Activated naive CD4-positive, alpha-beta T cell treated with Interleukin-2 at 50 U/mL for 16 hours (primary cell): ENCODE data around the gene TWNK.

Source experiments
- DNase-seq: peaks from one replicate; pipeline ENCODE4 v3.0.0-alpha.2; 2020

The TWNK gene

DNA sequence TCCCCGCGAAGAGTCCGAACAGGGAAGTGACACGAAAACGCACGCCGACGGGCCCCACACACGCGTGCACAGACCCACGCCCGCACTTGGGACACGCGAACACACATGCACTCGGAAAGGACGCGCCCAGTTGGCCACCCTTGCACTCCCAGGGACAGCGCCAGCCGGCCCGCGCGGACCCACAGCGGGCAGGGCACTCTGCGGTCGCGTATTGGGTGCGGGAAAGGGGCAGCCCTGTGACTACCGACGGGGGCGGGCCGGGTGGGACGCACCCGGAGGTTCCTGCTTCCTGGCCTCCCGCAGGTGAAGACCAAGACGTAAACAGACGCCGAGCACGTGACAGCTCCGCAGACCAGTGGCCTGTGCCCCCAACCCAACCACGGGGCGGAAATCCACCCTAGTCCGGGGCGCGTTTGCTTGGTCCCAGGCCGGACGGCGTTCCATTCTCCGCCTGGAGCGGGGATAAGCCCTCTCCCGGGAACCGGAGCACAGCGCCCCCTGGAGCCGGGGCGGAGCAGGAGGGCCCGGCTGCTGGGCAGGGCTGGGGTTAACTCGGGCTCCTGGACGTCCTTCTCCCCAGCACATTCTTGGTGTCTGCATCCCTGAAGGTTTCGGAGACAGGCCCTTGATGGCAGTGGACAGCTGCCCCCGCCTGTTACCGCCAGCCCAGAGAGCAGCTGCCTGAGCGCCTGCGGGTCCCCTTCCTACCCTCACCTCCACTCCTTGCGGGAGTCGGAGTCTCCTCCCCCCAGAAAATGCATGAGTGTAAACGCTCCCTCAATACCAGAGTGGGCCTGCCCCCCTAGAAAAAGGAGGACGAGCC lies 10.2 kb downstream of the TWNK start:
- peak; percentile 78 for DNase-seq

DNA sequence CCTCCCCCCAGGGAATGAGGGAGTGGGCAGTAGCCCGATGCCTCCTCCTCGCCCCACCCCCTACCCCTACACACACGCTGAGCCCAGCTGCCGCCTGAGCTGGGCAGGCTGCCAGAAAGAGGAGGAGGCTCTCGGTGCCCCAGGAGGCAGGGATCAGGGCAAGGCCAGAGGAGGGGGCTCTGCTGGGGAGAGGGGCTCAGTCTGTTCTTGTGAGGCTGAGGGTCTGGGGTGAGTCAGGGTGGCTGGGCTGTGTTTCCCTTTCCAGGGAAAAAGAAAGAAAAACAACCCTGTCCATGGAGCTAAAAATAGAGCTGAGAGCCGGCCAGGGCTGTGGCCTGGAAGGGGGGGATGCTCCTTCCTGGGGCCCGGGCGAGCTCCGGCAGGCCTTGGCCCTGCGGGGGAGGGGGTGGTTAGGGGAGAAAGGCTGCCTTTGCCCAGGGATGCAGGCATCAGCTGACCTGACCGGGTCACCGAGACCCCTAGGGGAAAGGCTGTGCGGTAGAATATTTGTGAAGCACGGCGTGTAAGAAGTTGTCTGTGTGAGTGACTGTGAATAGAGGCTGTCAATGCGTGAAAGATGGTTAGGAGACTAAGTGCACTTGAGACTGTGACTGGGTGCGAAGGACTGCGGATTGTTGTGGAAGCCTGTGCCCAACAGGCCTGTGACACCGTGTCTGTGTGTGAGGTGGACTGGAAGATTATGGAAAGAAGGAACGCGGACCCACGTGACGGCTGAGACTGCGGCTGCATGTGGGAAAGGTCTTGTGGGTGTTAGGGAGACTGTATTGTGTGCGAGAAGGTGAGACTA lies 11.0 kb downstream of the TWNK start:
- peak; percentile 67 for DNase-seq

DNA sequence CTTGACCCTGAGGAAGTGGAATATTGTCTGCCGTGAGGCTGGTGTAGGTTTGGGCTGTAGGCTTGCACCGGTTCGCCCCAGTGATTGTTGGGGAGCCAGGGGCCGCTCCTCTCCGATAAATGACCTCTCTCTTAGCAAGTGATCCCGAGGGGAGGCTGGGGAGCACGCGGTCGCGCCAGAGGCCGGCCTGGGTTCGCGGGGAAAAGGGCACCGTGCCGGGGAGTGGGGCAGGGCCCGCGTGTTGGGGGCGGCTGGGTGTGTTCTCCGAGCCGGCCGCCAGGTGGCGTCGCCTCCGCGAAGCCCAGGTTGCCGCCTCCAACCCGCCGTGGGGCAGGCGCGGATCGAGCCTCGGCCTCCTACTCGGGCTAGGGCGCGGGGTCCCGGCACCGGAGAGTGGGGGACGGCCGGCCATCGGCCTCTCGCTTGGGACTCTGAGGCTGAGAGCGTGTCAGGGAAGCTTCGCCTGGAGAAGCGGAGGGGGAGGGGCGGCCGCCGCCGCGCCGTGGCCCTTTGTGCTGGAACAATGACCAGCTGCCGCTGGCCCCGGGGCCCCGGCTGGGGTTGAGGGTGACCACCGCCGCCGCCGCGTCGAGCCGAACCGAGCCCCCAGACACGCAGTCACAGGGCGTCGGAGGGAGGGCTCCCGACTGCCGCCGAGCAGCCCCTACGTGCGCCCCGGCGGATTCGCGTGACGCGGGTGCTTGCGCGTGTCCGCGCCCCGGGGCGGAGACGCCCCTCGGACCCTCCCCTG lies 11.8 kb downstream of the TWNK start:
- peak; percentile 82 for DNase-seq

DNA sequence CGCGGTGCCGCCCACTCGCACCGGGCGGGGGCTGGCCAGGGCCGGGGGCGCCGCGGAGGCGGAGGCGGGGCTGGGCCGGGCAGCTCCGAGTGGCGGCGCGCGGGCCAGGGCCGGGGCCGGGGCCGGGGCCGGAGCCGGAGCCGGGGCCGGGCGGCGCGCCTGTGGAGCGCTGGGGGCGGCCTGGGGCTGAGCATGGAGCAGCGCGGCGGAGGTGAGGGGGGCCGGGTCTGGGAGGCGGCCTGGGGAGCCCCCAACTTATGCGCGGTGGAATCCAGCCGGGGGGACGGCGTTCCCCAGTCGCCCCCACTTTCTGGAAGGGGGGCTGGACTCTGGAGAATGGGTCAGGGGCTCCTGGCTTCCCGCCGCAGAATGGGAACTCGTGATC lies 12.4 kb downstream of the TWNK start, which contains the start of gene LZTS2:
Gene LZTS2, plus strand, starts transcription at position 67 of the 385 bp plus-strand sequence. CDS start 2,731 bp downstream, outside the sequence.
- DNase-seq: no peak

DNA sequence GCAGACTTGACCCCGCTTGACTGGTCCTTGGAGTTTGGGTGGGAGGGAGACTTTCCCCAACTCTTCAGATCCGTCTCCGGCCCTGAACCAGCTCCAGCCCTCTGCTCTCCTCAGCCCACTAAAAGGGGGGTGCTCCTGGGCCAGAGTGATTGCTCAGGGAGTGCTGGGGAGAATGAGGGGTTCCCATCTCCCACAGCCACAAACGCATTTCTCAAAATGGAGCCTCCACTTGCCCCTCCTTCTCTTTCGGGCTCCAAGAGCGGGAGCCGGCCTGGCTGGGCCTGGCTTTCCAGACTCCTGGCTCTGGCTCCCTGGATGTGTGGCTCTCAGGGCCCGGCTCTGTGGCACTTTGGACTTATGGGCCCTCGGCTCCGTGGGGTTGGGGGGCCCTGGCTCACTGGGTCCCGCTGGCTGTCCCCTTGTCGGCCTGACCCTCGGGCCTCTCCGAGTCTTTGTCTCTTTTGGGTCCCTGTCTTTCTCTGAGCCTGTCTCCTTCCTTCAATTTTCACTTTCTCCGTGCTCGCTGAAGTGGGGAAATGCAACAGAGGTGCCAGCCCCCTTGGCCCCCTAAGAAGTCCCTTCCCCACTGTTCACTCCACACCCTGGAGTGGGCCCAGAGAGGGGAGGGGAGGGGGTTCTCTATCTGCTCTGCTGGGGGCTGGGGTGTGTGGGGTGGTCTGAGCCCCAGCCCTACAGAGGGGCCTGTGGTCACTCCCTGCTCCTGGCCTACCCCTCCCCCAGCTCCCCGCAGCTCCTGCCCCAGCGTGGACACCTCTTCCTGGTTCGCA lies 13.0 kb downstream of the TWNK start:
- DNase-seq: no peak

DNA sequence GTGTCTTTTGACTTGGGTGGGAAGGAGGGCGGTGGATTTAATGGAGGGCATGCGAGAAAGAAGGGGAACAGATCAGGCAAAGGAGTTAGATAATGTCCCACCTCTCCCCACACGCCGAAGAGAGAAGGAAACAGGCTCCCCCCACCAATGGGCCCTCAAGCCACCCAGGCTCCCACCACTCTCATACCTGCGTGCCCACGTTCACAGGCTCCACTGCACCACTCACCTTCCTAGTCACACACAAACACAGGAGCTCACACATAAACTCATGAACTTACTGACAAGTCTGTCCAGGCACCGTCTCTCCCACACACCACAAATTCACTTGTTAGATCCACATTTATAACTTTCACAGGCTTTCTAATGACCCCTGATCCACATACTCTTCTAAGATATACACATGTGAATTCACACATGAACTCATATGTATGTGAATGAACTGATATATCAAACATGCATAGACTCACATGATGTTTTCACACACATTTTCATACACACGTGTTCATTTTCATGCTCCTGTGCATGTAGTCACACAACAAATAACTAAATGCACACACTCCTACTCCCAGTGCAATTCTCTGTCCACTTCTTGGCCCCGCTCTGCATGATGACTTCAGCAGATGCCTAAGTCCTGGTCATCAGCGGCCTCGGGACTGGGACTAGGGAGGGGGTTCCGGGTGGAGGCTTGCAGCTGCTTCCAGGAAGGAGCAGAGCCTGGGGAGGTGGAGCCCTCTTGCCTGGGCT lies 13.7 kb downstream of the TWNK start:
- DNase-seq: no peak

DNA sequence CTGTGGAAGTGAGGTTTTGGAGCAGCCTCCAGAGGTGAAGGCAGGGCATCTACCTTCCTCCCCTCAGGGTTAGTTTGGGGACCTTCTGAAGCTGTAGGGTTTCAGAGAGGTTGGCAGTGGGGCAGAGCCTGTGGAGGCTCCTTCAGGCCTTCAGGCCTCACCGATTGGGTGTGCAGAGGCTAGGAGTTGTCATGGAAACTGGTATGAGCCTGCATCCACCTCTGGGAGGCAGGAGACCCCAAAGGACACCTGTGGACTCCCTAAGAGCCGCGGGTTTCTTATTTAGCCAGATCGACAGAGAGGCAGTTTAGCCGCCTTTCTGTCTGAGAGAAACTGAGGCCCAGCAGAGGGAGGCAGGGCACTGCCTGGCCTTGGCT lies 14.3 kb downstream of the TWNK start:
- no peak for DNase-seq

DNA sequence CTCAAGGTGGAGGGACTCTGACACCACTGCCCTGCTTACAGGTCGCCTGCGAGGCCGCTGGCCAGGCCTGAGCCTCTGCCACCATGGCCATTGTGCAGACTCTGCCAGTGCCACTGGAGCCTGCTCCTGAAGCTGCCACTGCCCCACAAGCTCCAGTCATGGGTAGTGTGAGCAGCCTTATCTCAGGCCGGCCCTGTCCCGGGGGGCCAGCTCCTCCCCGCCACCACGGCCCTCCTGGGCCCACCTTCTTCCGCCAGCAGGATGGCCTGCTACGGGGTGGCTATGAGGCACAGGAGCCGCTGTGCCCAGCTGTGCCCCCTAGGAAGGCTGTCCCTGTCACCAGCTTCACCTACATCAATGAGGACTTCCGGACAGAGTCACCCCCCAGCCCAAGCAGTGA lies 15.1 kb downstream of the TWNK start:
- DNase-seq: no peak

DNA sequence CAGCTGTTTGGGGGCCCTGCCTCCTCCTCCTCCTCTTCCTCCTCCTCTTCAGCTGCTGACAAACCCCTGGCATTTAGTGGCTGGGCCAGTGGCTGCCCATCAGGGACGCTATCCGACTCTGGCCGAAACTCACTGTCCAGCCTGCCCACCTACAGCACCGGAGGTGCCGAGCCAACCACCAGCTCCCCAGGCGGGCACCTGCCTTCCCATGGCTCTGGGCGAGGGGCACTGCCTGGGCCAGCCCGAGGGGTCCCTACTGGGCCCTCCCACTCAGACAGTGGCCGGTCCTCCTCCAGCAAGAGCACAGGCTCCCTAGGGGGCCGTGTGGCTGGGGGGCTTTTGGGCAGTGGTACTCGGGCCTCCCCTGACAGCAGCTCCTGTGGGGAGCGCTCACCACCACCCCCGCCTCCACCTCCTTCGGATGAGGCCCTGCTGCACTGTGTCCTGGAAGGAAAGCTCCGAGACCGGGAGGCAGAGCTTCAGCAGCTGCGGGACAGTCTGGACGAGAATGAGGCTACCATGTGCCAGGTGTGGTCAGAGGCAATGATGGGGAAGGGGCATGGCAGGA lies 16.4 kb downstream of the TWNK start:
- no peak for DNase-seq

DNA sequence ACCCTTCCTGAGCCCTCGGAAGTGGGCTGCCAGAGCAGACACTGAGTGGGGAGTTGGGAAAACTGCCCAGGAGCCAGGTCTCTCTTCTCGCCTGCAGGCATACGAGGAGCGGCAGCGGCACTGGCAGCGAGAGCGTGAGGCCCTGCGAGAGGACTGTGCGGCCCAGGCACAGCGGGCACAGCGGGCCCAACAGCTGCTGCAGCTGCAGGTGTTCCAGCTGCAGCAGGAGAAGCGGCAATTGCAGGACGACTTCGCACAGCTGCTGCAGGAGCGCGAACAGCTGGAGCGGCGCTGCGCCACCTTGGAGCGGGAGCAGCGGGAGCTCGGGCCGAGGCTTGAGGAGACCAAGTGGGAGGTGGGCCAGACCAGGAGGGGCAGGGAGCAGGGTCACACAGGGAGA lies 18.0 kb downstream of the TWNK start:
- DNase-seq: no peak

DNA sequence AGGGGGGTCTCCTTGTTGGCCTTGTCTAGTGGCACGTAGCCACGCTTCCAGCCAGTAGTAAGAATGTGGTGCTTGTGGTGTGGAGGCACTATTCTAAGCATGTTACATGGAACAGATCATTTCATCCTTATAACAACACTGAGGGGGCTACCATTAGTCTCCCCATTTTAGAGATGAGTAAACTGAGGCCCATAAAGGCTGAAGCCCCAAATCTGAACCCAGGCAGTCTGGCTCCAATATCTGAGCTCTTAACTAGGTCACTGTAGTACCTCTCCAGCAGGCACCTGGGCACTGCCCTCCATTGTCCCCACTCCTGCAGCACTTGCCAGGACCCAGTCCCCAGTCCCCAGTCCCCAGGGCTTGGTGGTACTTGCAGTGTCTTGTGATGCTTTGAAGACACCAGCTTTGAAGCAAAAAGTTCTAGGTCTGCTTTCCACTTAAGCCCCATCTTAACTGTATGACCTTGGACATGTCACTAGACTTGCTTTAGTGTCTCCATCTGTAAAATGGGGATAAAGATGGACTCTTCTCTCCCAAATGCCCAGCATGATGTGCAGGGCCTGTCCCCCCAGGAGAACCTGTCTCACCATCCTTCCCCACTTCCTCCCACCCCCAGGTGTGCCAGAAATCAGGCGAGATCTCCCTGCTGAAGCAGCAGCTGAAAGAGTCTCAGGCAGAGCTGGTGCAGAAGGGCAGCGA lies 18.7 kb downstream of the TWNK start:
- DNase-seq: no peak

DNA sequence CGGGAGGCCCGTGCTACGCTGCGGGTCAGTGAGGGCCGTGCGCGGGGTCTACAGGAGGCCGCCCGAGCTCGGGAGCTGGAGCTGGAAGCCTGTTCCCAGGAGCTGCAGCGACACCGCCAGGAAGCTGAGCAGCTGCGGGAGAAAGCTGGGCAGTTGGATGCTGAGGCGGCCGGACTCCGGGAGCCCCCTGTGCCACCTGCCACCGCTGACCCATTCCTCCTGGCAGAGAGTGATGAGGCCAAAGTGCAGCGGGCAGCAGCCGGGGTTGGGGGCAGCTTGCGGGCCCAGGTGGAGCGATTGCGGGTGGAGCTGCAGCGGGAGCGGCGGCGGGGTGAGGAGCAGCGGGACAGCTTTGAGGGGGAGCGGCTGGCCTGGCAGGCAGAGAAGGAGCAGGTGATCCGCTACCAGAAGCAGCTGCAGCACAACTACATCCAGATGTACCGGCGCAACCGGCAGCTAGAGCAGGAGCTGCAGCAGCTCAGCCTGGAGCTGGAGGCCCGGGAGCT lies 19.3 kb downstream of the TWNK start:
- no peak for DNase-seq

DNA sequence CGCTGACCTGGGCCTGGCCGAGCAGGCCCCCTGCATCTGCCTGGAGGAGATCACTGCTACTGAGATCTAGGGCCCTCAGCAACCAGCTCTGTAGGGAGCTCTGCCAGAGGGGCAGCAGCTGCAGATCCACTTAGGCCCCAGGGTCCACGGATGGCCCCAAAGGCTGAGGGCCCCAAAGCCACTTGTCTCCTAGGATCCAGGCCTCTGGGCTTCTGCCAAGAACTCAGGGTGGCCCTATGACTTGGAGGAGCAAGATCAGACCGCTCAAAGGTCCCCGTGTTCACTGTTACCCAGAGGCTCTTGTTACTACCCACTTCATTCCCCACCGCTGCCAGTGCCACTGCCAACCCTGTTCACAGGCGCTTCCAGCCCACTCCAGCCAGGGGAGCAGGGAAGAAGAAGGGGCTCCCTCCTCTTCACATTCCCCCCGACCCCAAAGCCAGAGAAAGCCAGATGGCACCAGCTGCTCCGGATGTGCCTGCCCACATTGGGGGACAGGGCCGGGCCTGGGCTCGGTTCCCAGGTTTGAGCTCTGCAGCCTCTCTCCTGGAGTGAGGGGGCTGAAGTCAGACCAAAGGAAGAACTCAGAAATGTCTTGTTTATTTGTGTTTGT lies 19.9 kb downstream of the TWNK start:
- DNase-seq: no peak

DNA sequence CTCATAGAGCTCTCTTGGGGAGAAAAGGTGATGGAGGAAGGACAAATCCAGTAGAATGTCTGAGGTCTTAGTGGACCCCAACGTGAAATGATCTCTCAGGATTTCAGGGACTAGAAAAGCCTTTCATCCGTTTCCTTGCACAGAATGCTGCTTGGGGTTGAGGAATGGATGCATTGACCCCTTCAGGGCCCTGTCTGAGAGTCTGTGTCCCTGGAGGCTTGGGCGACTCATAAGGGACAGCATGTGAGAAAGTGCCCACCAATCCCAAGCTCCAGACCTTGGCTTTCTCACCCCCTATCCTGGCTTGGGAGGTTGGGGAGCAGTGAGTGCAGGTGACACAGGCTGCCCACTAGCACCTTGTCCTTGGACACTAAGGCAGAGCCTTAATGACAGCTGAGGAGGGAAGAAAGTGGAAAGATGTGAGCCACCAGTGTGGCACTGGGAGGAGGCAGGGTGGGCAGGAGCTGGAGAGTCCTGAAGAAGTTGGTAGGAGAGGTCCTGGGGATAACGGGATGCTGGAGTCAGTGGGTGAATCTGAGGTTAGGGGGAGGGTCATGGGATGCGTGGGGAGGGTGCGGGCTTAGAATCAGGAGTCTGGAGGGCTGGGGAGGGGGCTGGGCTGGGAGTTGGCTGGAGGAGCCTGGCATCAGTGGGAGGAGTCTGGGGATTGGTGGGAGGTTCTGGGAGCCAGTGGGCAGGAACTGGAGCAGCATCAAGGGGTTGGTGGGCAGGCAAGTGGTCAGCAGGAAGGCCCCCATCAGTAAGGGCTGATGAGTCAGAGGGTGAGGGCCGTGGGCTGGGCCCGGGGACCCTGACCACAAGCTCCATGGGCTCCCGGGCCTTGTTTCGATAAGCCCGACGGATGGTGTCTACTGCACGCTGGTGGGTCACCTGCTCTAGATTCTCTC lies 20.8 kb downstream of the TWNK start:
- DNase-seq: no peak

DNA sequence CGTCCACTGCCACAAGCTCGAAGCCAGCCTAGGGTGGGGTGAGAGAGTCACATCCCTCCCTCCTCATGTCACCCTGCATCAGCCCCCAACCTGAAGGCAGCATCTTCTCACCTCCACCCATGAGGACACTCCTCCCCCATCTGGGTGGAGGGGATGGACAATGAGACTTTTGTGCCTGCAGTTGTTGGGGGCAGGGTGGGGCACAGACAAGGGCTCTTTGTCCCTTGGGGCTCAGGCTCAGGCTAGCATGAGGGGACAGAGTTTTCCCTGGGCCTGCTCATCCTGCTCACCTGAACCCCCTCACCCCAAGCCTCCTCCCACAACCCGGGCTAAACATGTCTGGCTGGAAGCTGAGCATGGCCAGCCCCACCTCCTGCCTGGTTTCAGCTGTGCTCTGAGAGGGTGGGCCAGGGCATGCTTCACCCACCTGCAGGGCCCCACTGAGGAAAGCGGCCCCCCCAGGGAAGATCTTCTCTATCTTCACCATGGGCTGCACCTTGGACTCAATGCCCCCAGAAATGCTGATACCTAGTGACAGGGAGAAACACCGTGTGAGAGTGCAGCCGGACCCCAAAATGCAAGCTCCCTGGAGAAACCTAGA lies 21.6 kb downstream of the TWNK start:
- no peak for DNase-seq

DNA sequence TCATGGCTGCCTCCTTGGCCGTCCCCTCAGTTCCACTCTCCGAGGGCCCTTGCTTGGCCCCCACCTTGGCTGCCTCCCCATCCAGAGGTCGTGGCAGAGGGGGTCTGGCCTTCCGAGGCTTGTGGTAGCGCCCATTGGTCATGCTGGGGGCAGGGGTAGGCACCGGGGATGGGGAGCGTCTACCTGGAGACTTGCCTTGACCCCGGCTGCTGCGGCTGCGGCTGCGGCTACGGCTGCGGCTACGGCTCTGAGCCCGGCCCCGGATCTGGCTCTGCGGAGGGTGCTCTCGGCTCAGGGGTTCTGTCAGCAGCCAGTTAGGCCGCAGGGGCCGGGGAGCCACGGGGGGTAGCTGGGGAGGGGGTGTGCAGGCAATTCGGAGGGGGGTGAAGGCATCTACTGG lies 23.0 kb downstream of the TWNK start:
- no peak for DNase-seq

DNA sequence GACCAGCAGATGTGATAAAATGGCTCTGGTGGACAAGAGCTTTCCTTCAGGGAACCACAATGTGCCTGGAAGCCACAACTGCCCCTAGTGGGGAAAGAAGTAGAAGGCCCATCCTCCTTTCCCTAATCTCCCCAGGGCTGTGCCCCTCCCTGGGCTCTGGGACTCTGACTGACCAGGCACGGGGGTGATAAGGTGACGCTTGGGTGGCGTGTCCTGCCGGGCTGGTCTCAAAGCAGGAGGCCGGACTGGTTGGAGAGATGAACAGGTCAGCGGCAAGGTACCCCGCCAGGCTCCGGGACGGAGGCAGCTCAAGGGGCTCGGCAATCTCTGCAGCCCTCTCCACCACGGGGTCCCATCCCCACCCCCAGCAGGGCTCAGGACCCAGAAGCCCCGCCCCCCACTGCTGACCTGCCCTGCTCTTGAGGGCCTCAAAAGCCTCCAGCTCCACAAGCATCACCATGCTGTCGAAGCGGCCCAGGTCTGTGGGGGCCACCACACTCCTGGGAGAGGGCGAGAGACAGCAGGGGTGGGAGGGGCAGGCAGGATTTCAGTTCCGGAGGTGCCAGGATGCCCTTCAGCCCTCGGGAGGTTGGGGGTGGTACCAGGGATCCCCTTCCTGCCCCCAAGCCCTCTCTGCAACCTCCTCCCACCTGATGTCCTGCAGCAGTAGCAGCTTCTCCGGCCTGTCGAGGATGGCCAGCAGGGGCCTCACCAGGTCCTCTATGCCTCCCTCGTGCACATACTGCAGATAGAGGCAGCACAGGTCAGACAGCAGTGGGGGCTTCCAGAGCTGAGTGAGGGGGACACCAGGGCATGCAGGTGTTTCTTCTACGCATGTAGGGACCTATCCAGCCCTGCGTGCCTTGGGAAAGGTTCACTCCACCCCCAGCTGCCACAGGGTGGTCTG lies 24.4 kb downstream of the TWNK start:
- no peak for DNase-seq
